NCI-H748 treated with DMSO at 0.1 percent for 48 hours (cell line): Measurements from ENCODE around the gene CMBL.

Source experiments
- DNase-seq: peaks from one replicate; lab custom pipeline; 2025; lab: John Stamatoyannopoulos, UW

The CMBL gene

GRCh38 chr5:10310066-10310779 lies 2.5 kb upstream of the CMBL start:
- no peak for DNase-seq

DNA sequence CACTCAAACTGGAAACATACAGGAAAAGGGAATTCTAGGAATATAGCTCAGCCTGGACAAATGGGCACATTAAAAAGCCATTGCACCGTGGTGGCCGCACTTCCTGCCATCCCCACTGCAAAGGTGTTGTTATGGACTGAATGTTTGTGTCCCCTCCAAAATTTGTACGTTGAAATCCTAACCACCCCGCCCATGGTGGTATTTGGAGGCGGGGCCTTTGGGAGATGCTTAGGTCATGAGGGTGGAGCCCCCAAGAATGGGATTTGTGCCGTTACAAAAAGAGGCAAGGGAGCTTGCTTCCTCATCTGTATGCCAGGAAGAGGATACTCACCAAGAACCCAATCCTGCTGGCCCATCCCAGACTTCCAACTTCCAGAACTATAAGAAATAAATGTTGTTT lies 1.1 kb upstream of the CMBL start:
- no peak for DNase-seq

DNA sequence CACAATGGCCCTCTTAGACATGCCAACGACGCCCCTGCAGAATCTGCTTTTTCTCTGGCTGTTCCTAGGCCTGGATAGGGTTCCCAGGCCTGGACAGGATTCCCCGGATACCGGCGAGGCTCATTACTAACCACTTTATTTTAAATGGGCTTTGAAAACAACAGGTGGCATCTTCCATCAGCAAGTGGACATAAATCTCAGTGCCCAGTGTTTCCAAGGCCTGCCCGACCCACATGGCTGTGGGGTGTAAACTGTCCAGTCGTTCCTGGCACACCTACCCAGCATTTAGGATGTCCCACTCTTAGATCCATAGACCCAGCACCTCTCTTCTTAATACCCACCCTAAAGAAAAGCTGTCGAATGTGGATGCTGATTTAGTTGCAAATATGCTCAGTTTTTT lies 896 bp downstream of the CMBL start:
- peak; percentile 75 for DNase-seq

DNA sequence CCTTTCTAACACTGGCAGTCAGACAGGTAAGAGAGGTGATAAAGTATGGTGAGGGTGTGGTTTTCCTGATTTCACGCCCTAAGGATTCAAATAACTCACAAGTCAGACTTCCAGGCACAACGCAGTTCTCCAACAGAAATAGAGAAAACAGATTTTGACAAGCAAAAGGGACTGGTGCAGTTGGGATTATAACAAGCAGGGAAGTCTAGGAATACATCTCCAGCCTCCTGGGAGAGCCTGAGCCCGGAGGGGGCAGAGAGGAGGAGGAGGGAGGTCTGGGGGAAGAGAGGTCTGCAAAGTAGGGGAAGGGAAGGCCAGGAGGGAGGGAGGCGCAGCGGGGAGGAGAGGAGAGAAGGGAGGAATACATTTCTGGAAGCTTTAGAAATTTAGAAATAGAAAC lies 1.6 kb downstream of the CMBL start:
- peak; percentile 52 for DNase-seq

DNA sequence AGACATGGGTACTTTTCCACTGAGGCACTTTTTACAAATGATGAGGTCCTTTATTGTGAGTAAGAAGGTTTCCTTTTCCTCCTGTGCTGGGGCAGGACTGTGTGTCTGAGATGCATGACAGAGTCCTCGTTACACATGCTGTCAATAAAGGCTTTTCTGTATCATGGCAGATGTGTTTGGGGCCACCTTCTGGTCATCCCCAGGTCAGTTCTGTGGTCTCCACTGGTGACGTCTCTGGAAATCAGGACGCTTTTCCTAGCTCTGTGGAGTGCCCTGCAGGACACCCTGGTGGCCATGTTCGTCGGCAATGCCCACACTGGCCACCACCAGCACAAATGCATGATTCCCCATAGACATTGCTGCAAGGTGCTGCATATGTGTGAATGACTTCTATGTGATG lies 2.8 kb downstream of the CMBL start:
- DNase-seq: no peak

- peak; percentile 40 for DNase-seq
These were observed 4.0 kb downstream of the CMBL start for GRCh38 chr5:10303699-10304170.

GRCh38 chr5:10303201-10303600 lies 4.5 kb downstream of the CMBL start:
- DNase-seq: no peak

GRCh38 chr5:10301842-10302610 lies 5.7 kb downstream of the CMBL start:
- DNase-seq: peak; percentile 73

DNA sequence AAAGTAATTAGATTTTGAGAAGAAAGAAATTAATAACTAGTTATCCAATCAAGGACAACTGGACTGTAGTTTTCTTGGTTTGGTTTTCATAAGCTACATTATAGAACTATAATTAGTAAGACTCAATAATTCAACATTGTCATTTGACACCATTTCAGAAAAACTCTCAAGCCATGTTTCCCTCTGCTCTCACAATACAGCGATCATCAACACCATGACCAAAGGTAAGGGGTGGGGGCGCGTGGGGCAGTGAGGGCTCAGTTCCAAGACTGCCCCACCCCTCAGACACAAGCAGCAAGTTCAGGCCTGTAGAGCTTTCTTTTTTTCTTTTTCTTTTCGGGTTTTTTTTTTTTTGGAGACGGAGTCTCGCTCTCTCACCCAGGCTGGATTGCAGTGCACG lies 6.4 kb downstream of the CMBL start:
- DNase-seq: peak; percentile 95

- DNase-seq: no peak
These were observed 7.5 kb downstream of the CMBL start for GRCh38 chr5:10300246-10300645.

- DNase-seq: peak; percentile 77
These were observed 10.0 kb downstream of the CMBL start for GRCh38 chr5:10297646-10298204.

GRCh38 chr5:10295619-10296326 lies 11.9 kb downstream of the CMBL start:
- DNase-seq: no peak

DNA sequence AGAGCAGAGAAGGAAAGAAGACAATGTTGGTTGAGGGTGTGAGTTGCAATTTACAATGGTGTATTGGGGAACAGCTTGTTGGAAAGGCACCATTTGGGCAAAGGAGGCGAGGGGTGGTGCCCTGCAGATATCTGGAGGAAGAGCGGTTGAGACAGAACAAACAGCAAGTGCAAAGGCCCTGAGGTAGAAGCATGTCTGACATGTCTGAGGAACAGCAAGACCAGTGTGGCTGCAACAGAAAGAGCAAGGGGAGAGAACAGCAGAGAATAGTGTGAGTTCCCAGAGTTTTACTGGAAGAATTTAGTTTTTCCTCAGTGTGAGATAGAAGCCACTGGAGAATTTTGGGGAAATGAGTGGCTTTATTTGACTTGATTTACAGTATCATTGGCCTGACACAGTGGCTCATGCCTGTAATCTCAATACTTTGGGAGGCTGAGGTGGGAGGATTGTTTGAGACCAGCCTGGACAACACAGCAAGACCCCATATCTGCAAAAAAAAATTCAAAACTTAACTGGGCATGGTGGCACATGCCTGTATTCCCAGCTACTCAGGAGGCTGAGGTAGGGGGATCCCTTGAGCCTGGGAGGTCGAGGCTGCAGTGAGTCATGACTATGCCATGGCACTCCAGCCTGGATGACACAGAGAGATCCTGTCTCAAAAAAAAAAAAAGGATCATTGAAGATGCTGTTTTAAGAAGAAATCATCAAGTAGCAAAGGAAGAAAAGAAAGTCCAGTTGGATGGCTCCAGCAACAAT lies 13.6 kb downstream of the CMBL start:
- DNase-seq: no peak

DNA sequence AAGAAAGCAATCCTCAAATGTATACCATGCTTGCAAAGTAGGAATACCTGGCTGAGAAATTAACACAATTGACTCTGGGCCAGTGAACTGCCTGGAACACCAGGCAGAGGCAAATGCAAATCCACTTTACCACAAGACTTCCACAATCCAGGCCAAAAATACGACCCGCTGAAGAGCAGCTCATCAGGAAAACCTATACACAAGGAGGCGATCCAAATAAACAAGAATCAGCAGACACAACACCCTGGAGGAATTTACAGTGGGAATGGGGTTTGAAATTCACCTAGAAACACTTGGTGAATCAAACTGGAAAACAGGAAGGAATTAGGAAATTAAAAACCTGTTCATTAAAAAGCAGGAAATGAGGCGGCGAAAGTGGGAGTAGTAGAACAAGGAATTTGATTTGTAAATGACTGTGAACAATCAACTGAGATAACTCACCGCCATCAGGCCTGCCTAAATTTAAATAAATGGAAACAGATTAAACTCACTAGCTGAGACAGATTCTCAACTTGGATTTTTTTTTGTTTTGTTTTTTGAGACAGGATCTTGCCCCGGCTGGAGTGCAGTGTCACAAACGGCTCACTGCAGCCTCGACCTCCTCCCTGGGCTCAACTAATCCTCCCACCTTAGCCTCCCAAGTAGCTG lies 15.9 kb downstream of the CMBL start:
- no peak for DNase-seq

DNA sequence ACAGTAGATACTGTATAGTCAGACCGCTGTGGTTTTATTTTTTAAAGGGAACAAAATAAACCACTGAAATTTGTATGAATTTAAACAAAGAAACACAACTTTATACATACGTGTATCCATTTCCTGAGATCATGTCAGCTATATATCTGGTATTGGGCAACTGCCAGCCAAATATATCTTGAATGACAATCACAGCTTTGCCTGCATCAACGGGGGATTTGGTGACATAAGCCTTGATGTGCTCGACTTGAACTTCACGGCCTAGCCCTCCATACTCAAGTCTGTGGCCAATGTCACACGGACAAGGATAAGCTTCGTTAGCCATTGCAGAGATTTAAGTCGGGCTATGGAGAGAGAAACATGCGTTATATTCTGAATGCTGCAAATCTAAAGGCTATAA lies 17.3 kb downstream of the CMBL start:
- DNase-seq: no peak

DNA sequence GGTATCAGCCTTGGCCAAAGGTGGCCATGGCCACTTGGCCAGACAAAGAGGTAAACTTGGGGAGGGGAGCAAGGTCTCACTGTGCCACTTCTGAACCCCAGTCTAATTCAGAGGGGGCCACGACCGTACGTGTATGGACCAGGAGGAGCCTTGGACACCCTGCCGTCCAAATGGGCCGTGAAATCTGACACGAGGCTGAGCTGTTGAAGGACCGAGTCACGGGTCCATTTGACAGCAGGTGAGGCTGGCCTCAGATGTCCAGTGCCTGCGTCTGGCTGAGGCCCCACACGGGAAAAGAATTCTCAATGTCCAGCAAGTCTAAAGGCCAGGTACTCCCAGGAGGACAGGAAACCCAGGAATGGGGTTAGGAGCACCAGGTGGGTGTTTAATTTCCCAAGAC lies 17.7 kb downstream of the CMBL start:
- DNase-seq: no peak

- no peak for DNase-seq
These were observed 18.3 kb downstream of the CMBL start for GRCh38 chr5:10289353-10289752.

DNA sequence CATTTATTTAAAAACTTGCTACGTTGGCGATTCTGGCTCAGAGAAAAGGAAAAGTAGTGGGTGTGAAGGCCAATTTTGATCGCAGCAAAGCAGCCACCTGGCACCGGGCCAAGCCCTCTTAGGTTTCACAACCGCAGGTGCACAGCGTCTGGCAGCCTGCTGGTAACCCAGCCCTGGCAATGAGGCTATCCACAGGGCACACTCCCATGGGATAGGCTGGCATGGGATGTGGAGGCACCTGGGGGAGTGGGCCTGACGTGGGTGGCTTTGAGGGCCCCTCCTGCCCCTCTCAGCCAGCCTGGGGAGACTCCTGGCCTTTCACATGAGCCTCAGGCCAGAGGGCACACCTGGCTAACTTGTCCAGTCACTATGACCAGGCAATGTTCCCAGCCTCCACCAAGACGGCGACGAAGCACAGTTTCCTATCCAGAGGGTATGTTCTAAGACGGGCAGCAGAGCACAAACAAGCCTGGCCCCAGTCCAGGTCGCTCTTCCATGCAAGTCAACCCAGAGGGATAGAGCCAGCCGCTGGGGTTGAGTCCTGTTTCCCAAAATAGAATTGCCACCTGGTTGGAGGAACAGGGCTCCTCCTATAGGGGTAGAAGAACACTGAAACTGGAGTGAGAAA lies 19.0 kb downstream of the CMBL start:
- DNase-seq: peak; percentile 100

DNA sequence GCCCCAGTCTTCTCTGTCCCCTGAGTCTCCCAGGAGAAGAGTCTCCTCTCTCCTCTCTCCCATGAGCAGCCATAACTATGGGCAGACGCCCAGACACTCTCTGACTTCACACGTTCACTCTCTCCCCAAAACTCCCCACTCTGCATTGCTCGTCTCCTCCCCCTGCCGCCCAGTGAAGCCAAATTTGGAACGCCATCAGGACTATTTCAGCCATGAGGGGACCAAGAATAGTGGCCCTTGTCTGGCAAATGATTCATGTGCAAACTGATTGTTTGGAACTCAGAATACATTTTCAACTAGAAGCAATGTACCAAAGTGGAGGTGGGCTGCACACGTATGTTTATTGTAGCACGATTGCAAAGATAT lies 20.9 kb downstream of the CMBL start:
- DNase-seq: no peak

- no peak for DNase-seq
These were observed 21.4 kb downstream of the CMBL start for GRCh38 chr5:10286162-10286861.
